ENCODE data around the gene PIGB.
A peak's percentile ranks its signal among the peaks of the same experiment; 100 is the strongest.
"Not testable (repeated sequence)": the region's sequence is repeated elsewhere in the genome, so short reads cannot be mapped to it uniquely, and the experiment has no call there.

The PIGB gene

DNA sequence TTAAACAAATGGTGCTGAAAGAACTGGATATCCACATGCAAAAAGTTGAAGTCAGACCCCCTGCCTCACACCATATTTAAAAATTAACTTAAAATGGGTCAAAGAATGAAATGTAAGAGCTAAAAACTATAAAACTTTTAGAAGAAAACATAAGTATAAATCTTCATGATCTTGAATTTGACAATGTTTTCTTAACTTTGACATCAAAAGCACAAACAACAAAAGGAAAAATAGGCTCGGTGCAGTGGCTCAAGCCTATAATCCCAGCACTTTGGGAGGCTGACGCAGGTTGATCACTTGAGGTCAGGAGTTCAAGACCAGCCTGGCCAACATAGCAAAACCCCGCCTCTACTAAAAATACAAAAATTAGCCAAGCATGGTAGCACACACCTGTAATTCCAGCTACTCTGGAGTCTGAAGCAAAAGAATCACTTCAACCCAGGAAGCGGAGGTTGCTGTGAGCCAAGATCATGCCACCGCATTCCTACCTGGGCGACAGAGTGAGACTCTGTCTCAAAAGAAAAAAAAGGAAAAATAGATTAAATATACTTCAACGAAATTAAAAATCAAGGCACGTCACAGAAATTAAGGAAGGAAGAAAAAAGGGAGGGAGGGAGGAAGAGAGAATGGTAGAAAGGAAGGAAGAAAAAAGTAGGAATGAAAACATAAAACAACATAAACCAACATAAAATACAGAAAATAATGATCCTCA, 30.9 kb upstream of the PIGB start:
- DNase-seq (ENCODE audit: low read depth) = no peak
- TF ChIP-seq, protein P1, sequence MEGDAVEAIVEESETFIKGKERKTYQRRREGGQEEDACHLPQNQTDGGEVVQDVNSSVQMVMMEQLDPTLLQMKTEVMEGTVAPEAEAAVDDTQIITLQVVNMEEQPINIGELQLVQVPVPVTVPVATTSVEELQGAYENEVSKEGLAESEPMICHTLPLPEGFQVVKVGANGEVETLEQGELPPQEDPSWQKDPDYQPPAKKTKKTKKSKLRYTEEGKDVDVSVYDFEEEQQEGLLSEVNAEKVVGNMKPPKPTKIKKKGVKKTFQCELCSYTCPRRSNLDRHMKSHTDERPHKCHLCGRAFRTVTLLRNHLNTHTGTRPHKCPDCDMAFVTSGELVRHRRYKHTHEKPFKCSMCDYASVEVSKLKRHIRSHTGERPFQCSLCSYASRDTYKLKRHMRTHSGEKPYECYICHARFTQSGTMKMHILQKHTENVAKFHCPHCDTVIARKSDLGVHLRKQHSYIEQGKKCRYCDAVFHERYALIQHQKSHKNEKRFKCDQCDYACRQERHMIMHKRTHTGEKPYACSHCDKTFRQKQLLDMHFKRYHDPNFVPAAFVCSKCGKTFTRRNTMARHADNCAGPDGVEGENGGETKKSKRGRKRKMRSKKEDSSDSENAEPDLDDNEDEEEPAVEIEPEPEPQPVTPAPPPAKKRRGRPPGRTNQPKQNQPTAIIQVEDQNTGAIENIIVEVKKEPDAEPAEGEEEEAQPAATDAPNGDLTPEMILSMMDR (IDR thresholded peaks at IDR 0.05; ENCODE audit: low read length, missing control alignments) = no peak
- peak overlapping the region; percentile 81 for H3K4me3 ChIP-seq (replicated peaks; ENCODE audit: low read depth, low read length)

DNA sequence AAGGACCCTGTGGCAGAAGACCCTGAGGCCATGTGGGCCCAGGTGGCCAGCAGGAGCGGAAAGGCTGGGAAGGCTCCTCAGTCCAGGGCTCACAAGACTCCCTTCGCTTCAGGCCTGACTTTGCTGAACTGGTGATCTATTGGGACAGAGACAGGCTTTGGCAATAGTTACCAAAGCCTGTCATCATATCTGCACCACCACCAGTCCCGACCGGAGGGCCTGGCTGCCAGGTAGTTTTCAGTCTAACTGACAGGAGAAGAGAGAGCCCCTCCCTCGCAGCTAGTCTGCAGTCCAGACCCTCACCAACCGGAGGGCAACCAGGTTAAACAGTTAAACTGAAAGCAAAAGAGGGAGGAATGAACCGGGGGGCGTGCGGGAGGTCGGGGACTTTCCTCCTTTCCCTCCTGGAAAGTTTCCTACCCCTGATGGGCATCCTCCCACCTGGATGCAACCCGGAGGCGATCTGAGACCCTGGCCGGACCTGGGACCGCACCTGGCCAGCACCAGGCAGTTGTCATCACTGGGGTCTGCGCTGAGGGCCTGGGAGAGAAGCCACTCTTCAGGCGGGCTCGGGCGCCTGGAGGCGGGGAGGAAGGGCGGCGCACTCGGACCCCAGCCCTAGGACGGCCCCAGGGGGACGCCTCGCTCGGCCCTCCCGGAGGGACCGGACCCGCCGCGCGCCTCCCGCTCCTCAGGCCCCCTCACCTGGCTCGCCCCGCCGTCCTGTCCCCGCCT, 29.8 kb upstream of the PIGB start:
- TF ChIP-seq, protein P1 (IDR thresholded peaks at IDR 0.05; ENCODE audit: low read length, missing control alignments) = no peak
- peak; percentile 54 for DNase-seq (ENCODE audit: low read depth)
- peak overlapping the region; percentile 81 for H3K4me3 ChIP-seq (replicated peaks; ENCODE audit: low read depth, low read length)

DNA sequence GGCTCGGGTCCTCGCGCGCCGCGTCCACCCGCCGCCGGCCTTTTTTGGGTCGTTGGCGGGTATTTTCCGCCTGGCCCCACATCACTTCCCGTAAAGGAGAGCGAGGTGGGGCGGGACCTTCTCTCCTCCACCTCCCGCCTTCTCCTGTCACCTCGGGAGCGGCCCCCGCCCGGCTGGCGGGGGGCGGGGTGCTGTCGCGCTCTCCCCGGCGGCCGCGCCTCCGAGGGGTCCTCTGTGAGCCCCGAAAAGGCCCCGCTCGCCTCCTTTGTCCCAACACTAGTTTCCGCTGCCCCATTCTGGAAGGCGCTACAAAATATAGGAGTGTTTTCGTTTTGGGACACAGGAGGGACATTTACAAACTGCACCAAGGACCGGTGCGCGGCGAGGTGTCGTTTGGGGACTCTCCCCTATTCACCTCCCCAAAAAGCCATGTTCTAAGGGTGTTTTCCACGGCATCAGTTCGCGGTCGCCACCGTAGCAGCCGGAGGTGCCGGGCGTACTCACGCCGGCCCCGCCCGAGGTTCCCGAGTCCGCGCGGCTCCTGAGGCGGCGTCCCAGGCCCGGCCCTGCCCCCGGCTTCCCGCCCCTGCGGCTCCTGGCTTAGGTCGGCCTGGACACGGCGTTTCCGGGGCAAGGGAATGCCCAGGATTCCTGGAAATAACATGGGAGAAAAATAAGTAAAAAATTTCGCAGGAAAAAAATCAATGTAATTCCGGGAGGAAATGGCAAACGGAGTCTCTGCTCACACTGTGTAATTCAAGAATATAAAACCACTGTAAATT, 29.1 kb upstream of the PIGB start, which contains the start of gene RAB27A:
TSS of gene RAB27A (minus strand) at position 68 of the 782 bp plus-strand sequence. CDS start 54,879 bp downstream, outside the sequence.
- TF ChIP-seq, protein P1 (IDR thresholded peaks at IDR 0.05; ENCODE audit: low read length, missing control alignments) = no peak

DNA sequence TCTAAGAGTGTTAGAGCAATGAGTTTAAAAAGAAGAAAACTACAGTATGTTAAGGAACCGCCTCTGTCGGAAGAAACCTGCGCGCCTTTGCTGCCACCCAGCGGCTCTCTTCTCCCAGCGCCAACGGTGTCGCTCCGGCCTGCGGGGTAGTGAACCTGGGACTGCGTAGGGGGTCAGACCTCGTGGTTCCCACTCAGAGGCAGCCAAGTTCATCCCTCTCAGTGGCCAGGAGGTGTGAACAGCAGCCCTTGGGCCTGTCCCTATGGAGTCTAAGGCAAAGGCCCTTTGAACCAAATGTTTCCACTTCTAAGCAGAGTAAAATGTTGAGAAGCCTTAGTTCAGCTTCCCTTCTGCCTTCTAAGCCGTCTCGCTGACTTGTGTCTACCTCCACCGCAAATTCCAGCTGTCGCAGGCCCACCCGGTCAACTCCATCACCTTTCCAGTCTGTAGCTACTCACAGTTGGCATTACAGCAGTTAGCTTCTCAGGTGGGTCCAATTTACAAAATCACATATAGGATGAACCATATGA, 28.4 kb upstream of the PIGB start:
- TF ChIP-seq, protein P1 (IDR thresholded peaks at IDR 0.05; ENCODE audit: low read length, missing control alignments) = peak; percentile 89
- H3K4me3 ChIP-seq (replicated peaks; ENCODE audit: low read depth, low read length) = peak overlapping the region; percentile 81
- peak; percentile 87 for DNase-seq (ENCODE audit: low read depth)

More for the DNA sequence above, 29.1 kb upstream of the PIGB start, which contains the start of gene RAB27A:
- peak; percentile 79 for DNase-seq (ENCODE audit: low read depth)
- H3K4me3 ChIP-seq (replicated peaks; ENCODE audit: low read depth, low read length) = peak within 1 kb of the TSS; percentile 81

DNA sequence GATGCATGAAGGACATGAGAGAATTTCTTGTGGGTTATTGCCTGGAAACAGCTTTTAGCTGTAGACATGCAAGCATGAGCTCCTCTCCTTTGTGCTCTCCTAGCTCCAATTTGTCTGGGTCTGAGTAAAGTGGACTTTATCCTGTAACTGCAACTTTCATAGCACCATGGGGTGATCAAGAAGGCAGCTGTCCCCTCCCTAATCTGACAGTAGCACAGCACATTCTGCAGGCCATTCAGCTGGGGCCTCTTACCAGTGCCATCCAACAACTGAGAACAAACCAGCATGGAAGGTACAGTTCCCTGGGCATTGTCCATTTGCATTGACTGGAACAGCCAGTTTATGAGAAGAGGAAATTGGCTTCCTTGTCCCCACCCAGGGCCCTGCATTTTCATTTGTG, 21.7 kb upstream of the PIGB start:
- H3K4me3 ChIP-seq (replicated peaks; ENCODE audit: low read depth, low read length) = no peak overlapping the region
- no peak for DNase-seq (ENCODE audit: low read depth)
- TF ChIP-seq, protein P1 (IDR thresholded peaks at IDR 0.05; ENCODE audit: low read length, missing control alignments) = no peak

GRCh38 chr15:55302801-55303200, 16.2 kb upstream of the PIGB start:
- not testable (repeated sequence) for DNase-seq (ENCODE audit: low read depth)

More at GRCh38 chr15:55302801-55303200, 16.2 kb upstream of the PIGB start:
- H3K4me3 ChIP-seq (replicated peaks; ENCODE audit: low read depth, low read length) = not testable (repeated sequence)
